ENCODE results near the gene IFI16.
"Not testable (repeated sequence)": the region's sequence is repeated elsewhere in the genome, so short reads cannot be mapped to it uniquely, and the experiment has no call there.

Gene IFI16

DNA sequence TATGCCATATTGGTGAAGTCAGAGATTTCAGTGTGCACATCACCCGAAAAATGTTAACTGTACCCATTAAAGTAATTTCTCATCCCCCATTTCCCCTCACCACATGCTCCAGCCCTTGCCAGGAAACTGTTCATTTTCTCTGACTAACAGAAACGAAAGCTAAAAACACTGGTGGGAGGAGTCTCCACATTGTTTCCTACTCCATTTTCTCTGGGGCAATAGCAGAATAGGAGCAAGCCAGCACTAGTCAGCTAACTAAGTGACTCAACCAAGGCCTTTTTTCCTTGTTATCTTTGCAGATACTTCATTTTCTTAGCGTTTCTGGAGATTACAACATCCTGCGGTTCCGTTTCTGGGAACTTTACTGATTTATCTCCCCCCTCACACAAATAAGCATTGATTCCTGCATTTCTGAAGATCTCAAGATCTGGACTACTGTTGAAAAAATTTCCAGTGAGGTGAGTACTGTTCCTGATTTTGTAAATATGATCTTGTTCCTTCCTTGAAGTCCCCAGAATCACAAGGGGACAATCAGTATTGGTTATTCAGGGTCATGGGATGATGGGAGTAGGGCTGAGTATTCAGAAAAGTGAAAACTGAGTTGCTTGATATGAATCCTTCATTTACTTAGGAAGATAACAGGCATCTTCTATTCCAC lies at the start of gene IFI16:
Gene IFI16, plus strand, starts transcription at position 204 of the 658 bp plus-strand sequence. CDS start 4,774 bp downstream, outside the sequence.
- DNase-seq, result peak; percentile 12 to 57

DNA sequence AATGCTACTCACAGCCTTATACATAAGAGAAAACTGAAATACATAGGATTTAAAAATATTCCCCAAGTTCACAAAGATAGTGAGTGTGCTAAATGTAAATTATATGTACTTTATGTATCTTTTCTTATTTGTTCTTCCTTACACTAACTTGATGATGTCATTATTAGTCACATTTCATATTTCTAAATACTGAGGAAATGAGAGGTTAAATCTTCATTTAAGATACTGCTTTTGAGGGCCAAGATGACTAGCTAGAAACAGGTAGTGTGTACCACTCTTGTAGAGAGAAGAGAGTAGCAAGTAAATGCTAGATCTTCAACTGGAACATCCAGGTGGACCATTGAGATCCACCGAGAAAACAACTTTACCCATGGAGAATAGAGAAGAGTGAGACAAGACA lies 48.5 kb upstream of the IFI16 start:
- DNase-seq, result no peak

DNA sequence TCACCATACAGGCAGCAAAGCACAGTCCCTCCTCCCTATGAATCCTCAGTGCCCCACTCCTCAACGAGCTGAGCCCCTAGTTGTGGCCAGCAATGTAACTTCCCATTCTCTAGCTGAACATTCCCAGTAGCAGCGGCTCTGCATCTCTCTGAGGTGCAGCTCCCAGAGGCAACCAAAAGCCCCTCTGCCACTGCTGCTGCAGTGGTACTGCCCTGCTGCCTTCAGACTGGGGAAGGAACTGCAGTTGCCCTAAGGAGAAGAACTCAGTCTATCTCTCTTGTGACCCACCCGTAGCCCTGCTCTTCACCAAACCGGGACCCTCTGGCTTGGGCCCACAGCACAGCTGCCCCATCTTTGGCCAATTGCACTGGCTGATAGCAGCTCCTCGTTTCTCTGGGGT lies 46.7 kb upstream of the IFI16 start:
- DNase-seq, result no peak

DNA sequence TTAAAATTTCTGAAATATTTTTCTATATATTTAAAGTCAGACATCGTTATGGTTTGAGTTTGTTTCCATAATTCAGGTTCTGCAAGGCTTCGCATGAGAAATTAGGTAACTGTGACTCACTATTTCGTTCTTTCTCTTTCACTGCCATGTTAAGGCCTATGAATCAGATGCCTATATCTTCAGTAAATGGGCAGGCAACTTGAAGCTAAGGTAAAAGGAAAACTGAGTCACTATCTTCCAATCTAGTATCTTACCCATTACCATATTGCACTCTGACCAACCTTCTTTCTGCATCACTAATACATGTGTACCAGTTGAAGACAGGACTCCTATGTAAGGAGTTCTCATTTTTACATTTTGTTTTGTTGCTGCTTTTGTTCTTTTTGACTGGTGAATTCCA lies 40.5 kb upstream of the IFI16 start:
- no peak for DNase-seq

DNA sequence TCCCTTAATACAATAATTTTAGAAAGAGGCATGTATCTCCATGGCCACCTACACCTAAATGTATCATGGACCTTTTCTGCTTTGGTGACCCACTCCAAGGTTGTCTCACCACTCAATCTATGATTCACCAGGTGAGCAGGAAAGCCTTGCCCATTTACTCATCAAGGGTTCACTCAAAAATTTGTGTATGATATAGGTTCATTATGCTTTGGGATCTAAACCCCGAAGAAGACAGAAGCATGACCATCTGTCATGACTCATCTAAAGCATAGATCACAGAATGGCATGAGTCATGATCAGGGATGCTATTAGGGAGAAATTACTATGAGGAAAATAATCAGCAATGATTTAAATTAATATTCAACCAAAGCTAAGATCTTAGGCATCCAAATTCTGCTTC lies 39.9 kb upstream of the IFI16 start:
- DNase-seq, result no peak

DNA sequence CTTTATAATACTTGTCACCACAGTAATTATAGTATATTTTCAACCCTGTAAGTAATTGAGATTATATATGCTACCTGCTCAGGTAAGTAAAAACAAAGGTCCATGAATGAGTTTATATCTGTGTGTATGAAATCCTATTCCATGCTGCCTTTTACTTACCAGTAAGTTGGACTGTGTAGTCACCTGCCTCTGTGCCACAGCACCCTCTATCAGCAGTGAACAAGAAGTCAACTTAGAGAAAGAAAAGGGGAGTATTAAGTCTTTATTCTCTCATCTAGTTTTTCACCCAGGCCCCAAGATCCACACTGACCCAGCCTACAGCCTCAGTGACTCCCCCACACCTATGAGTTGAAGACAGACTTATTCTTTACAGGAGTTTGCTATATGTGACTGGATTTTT lies 36.9 kb upstream of the IFI16 start:
- DNase-seq, result no peak

DNA sequence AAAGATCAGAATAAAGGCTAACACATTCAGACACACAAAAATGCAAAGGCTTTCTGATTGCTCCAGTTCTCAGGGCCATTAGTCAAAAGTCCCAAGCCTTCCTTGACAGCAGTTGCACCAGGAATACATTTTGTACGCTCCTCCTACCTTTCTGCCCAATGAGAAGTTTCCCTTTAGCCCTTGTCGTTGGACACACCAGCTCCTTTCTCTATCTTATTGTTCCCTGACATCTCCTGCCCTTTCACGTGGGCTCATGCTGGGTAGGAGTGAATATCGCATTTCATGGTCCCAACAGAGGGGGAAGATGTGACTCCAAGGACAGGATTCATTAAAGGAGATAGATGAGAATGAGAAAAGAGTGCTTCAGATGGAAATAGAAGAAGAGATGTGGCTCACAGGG lies 33.5 kb upstream of the IFI16 start:
- DNase-seq, result no peak

DNA sequence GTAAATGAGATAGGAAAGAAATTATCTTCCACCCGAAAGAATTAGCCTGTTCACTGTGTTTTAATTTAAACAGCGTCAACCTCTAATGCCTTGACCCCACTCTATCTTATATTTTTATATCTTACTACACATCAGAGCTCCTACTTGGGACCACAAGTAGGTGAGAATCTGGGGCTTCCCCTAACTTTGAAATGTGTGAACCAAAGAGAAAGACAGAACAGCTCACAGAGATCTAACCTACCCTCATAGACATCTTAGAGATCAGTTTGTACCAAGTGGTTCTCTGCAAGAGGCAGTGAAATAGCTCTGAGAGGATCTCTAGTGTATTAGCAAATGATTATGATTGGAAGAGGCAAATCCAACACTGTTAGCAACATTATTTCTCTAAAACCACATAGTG lies 31.0 kb upstream of the IFI16 start:
- no peak for DNase-seq

DNA sequence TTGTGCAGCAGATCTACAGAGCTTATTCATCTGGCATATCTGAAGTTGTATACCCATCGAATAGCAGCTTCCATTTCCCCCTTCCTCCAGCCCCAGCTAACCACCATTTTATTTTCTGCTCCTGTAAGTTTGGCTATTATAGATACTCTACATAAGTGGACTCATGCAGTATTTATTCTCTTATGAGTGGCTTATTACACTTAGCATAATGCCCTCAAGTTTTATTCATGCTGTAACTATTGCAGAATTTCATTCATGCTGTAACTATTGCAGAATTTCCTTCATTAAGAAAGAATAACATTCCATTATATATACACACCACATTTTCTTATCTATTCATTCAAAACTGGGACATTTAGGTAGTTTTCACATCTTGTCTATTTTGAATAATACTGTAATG lies 30.5 kb upstream of the IFI16 start:
- no peak for DNase-seq

DNA sequence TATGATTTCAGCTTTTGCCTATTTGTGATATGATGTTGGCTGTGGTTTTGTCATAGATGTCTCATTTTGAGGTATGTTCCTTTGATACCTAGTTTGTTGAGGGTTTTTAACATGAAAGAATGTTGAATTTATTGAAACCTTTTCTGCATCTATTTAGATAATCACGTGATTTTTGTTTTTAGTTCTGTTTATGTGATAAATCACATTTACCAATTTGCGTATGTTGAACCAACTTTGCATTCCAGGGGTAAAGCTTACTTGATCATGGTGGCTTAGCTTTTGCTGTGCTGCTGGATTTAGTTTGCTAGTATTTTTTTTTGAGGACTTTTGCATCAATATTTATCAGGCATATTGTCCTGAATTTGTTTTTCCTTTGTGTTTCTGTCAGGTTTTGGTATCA lies 26.5 kb upstream of the IFI16 start:
- no peak for DNase-seq

DNA sequence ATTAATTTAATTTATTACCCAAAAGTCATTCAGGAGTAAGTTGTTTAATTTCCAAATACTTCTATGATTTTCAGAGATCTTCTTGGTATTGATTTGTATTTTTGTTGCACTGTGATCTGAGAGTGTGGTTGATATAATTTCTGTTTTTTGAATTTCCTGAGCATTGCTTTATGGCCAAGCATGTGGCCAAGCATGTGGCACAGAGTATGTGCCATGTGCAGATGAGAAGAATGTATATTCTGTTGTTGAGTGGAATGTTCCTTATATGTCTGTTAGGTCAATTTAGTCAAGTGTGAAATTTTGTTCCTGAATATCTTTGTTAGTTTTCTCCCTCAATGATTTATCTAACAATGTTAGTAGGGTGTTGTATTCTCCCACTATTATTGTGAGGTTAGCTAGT lies 25.3 kb upstream of the IFI16 start:
- DNase-seq, result no peak

DNA sequence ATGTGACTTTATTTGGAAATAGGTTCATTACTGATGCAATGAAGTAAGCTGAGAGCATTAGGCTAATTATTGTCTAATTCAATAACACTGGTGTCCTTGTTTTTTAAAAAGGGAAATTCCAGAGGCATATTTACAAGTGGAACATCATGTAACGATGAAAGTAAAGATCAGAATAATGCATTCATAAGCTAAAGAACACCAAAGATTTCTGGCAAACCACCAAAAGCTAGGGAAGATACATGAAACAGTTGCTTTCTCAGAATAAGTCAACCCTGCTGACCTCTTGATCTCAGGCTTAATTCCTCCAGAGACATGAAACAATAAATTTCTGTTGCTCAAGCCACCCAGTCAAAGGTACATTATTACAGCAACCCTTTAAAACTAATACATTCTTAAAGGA lies 20.3 kb upstream of the IFI16 start:
- no peak for DNase-seq

DNA sequence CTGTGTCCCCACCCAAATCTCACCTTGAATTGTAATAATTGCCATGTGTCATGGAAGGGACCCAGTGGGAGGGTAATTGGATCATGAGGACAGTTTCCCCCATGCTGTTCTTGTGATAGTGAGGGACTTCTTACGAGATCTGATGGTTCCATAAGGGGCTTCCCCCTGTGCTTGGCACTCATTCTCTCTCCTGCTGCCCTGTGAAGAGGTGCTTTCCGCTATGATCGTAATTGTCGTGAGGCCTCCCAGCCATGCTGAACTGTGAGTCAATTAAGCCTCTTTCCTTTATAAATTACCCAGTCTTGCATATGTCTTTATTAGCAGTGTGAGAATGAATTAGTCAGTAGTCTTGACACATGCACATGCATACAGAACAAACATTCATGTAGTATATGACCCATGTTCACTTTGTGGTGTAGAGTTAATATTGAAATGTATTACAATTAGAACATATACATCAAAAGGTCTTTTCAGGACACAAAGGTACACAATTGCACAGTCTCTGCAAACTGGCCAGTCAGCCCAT lies 16.9 kb upstream of the IFI16 start:
- DNase-seq, result no peak

DNA sequence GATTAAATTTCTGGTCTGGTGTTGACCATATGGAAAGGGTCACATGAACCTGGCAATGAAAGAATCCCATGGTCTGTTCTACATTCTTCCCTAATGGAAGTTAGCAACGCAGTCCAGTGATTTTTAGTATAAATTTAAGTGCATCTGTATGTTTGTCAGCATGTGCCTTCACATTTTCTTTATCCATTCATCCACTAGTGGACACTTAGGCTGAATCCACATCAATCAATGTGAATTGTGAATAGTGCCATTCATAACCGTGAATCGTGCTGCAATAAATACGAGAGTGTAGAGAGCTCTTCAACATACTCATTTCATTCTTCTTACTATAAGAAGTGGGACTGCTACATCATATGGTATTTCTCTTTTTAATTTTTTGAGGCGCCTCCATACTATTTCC lies 12.7 kb upstream of the IFI16 start:
- DNase-seq, result no peak

DNA sequence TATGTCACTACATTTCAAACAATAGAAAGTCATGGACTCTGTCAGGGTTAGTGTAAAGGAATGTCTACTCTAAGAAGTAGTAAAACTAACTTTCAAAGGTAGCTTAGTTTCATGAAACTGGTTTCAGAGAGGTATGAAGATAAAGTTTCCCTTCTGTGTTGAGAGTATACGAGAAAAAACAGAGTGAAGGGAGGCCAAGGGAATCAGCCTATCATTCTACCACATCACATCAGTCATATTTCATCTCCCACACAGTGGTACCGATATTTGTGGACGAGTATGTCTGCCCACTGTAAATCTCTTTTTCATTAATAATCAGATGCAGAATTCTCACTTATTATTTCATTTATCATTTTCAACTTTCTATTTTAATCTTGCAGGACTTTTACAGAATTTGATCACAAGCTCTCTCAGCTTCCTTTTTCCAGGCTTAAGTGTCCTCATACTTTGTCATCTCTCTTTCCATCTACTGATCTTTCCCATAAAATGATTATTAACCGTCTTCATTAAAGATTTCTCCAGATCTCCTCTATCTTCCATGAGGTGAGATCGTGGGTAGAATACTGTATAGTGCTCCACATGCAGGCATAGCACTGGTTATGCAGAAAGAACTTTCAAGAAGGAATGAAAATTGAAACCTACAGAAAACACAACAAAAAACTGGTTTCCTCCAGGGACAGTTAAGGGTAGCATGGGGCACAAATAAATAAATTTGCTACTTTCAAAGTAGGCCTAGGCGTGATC lies 11.5 kb upstream of the IFI16 start:
- DNase-seq, result no peak

DNA sequence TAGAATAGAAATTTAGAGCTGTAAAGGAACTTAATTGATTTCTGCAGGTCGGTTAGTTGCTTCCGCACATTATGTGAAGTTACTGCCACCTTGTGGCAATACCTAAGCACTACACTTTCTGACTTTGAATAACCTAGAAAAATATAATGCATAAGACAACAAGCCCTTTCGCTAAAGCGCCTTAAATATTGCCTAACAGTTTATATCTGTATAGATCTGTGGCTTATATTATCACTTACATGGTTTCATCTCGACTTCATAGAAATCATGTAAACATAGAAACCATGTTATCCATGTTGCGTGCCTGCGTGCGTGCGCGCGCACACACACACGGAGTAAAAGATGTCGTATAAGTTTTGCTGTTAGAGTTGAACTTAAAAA lies 10.9 kb upstream of the IFI16 start:
- DNase-seq, result peak; percentile 56 to 64

DNA sequence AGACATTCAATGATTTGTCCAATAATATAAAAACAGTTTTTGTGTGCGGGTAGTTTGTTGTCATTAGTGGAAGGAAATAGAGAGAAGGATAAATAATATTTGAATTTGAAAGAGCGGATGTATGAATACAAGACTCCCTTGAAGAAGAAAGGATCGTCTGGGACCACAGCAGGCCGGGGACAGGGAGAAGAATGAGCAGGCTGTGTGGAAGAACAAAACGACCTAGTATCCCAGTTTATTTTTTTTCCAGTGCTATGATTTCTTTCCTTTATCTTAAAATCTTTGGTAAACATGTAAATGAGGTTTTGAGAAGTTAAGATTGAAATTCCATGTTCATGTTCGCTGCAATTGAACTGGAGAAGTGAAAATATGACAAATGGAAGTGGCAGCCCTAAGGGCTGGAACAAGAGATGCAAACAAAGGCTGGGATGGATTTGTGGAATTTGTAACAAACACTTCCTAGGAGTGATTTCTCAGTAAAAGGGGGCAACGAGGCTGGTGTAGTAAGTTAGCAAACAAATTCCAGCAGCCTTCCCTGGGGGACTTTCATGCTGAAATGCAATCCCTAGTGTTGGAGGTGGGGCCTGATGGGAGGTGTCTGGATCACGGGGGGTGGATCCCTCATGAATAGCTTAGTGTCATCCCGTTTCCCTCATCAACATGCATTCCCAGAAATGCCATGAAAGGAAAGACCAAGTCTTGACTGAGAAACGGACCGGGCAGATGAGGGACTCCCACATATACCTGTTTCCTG lies 10.2 kb upstream of the IFI16 start:
- peak in 1 of 2 experiments; percentile 39 for DNase-seq

DNA sequence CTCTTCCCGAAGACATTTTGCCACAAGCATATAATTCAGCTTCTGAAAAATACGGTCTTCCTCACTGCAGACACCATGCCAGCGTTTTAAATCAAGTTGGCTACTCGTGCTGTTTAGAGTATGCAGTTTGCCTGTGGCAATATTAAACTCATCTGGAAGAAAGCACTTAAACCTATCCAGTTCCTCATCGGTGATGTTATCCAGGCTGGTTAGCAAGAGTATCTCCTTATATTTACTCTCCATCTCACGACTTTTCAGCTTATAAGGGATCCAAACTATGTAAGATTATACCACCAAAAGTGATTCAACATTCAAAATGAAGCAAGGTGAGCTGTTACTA lies 9.7 kb upstream of the IFI16 start:
- no peak for DNase-seq

DNA sequence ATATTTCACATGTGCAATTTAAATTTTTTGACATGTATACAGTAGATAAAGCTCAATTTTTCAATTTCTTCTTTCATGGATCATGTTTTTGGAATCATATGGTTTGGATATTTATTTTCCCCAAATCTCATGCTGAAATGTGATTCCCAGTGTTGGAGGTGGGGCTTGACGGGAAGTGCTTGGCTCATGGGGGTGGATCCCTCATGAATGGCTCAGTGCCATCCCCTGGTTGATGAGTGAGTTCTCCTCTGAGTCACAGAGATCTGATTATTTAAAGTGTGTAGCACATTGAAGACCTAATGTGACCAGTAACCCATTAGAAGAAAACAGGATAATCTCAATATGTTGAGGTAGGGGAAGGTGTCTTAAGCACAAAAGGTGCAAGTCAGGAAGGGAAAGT lies 9.1 kb upstream of the IFI16 start:
- DNase-seq, result peak; percentile 3 to 28

DNA sequence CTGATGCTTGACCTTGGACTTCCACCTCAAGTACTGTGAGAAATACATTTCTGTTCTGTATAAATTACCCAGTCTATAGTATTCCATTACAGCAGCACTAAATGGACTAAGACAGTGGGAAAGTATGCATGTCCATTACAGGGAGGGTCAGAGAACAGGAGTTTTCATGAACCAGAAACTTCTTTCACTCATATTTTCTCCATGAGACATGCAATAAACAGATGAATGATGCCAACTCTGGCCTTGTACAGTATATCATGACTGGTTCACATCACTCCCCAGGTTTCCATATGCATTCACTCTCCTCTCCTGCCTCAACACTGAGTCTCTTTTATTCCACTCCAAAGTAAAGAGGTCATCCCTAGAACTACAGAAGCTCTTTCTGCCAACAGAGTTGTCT lies 4.5 kb upstream of the IFI16 start:
- no peak for DNase-seq

DNA sequence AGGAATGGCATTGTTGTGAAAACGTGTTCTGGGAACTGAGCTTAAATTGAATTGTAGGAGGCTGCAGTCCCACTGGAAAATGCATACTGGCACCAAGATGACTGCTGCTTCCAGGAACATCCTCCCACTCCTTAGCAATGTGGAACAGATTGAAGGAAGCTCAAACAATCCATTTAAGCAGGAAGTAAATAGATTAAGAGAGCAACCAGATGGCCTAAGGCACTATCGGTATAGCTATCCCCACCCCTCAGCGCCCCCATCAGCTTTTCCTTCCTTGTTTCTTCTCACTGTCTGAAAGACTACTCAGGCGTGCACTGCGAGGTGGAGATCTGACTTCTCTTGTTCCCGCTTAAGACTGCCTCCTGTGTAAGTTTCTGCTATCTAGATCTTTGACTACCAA lies 4.0 kb upstream of the IFI16 start:
- DNase-seq, result no peak

DNA sequence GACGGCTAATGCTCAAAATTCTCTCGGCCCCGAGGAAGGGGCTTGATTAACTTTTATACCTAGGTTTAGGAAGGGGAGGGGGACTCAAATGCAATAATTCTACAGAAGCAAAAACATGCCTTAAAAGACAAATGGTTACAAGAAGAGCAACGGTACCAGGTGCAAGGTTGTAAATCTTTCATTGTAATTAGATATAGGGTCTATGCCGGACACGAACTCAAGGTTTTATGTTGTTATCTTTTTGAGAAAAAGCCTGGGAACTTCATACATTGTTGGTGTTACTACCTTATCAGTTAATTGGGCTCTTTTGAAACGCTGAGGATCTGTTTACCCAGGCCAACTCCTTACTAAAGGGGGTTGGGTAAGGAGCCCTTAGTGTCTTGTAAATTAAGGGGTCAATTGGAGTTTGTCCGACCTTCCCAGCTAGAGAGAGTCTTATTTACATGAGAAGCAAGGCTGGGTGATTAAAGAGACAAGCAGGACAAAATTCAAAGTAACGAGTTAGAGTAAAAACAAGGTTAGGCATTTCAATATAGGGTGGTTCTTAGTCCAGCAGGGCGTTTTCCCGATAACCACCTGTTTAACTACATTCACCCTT lies 3.4 kb upstream of the IFI16 start:
- not testable (repeated sequence) for DNase-seq

DNA sequence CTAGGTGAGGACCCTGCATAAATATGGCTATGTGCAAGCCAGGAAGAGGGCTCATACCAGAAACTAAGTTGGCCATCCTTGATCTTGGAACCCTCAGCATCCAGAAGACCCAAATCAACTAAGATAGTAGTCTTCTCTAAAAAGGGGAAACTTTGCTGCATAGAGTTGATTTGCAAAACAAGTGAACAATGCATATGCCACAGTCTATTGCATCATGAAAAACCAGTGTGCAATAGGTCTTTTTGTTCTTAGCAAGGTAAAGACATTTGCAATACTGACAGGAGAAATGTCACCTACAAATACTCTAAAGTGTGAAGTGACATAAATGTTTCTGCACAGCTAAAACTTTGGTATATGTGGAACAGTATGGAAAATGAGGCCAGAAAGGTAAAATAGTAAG lies 2.0 kb upstream of the IFI16 start:
- DNase-seq, result no peak

DNA sequence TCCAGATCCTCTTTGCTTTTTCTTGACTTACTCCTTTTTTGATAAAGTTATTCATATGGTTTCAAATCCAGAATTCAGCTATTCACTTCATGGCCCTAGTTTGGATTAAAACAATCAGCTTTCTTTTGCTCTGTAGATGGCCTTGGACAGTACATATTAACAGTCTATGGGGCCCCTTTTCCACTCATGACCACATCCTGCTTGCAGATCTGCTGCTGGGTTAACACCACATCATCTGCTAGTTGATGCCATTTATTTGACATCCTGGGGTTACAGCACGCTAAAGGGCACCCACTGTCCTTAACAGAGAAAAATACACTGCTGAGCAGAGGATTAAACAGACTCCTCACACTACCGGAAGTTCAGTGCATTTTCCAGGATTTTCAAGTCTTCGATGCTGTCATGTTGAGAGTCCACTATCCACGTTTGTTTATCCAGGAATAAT lies 941 bp upstream of the IFI16 start:
- DNase-seq, result no peak
